Measurements from ENCODE around the gene SLC24A3.

Gene SLC24A3

DNA sequence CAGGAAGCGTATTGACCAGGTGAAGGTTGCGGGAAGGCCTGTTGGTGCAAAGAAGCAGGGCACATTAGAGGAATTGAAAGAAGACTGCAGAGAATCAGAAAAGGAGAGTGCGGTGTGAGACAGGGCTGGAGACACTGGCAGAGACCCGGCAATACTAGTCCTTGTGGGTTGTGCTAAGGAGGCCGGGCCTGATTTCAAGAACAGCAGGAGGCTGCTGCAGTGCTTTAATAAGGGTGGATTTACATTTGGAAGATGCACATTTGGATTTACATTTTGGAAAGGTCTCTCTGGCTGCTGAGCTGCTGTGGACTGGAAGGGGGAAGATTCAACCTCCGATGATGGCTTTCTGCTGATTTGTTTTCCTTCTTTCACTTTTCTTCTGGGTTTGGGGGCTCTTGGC, 167.8 kb downstream of the SLC24A3 start:
- DNase-seq (ENCODE audit: low read depth in 2 of 2, low spot score in 1 of 2), result no peak

DNA sequence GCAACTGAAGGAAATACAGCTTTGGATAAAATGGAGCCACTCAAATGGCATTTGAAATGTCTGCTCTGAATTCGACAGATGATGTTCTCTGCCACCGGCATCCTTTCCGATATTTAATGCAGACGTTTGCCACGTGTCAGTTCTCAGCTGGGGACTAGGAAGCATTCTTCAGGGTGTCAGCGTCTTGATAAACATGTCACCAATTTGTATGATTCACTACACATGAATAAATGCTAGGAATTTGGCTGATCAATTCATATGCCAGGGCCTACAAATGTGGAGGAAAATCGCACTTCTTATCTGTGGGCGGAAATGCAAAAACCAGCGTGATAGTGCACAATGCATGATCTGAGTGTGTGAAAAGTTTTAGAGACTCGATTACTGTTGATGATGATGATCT, 169.5 kb downstream of the SLC24A3 start:
- no peak for DNase-seq (ENCODE audit: low read depth in 2 of 2, low spot score in 1 of 2)

DNA sequence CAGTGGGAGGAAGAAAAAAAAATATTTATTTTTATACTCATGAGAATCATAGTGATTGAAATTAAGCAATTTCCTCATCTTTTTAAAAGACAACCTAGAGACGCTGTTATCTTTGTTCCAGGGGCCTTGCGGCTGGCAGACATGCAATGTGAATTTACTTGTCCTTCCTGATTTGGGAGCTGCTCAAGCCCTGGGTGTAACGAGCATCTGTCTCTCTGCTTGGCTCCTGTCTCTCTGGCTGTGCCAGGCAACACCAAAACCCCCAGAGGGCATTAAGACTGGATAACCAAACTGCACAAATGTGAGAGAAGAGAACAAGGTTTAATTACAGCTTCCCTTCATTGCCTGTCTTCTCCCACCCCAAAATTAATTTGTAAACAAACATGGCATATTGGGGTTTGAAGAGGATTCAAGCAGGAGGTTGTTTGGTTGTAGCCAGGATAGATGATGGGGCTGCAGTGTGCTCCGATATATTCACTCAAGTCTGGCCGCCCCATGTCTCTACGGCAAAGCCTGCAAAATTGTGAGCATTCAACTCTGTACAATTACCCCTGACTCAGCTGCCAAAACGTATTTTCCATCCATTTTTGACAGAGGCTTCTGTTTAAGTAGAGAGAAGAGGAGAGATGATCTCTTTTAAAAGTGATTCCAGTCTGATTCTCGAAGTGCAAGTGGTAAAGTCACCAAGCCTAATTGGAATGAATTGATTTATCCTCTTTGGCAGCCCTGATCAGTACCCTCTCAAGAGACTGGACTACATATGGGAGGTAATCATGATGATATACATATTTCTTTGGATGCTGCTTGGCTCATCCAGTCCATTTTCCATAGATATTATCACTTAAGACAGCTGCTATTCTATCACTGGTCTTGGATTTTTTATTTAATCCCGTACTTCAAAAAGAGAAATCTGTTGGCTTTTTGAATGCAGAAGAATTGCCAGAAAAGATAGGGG, 170.2 kb downstream of the SLC24A3 start:
- no peak for DNase-seq (ENCODE audit: low read depth in 2 of 2, low spot score in 1 of 2)

DNA sequence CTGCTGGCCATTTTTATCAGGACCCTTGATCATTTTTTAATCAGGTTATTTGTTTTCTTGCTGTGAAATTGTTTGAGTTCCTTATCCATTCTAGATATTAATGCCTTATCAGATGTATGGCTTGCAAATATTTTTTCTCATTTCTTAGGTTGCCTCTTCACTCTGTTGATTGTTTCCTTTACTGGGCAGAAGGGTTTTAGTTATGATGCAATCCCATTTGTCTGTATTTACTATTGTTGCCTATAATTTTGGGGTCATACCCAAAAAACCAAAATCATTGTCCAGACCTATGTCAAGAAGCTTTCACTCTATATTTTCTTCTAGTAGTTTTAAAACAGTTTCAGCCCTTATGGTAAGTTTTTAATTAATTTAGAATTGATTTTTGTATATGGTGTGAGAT, 172.5 kb downstream of the SLC24A3 start:
- no peak for DNase-seq (ENCODE audit: low read depth in 2 of 2, low spot score in 1 of 2)

DNA sequence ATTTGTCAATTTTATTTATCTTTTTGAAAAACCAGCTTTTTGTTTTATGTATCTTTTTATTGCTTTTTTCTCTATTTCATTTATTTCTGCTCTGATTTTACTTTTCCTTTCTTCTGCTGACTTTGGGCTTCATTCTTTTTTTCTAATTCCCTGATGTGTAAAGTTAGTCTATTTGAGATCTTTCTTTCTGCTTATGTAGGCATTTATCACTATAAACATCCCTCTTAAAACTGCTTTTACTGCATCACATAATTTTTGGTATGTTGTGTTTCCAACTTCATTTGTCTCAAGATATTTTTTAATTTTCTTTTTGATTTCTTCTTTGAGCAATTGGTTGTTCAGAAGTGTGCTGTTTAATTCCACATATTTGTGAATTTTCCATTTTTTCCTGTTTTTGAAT, 174.8 kb downstream of the SLC24A3 start:
- DNase-seq (ENCODE audit: low read depth in 2 of 2, low spot score in 1 of 2), result no peak

DNA sequence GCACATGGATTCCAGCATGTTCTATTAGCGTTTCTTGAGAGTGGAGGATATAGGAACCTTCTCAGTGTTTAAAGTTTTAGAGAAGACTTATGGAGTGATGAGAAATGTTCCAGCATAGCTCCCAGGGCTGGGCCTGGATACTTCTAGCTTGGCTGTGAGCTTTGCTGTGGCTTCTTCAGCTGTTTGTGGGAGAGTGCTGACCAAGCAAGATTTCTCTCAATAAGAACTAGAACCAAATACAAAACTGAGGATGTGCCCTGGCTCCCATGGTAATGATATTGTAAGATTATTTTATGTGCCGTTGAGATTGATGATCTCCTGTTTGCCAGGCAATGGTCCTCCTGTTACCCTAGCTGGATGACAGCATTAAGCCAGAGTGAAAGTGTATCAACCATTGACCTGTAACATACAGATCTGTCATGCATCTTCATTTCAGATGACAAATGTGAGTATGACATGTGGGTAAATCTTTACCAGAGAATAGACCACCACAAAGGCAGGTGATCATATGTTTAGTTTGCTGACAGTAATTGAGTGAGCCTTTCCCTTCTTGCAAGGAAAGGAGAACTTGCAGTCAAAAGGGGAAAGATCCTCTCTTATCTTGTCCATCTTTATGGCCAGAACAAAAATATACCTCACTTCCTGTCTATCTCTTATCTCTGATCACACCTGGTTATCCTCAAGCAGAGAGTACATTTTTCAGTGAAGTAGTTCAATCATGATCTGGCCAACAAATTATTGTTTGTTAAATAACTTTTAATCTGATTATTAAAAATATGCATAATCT, 180.1 kb downstream of the SLC24A3 start:
- DNase-seq (ENCODE audit: low read depth in 2 of 2, low spot score in 1 of 2), result no peak

DNA sequence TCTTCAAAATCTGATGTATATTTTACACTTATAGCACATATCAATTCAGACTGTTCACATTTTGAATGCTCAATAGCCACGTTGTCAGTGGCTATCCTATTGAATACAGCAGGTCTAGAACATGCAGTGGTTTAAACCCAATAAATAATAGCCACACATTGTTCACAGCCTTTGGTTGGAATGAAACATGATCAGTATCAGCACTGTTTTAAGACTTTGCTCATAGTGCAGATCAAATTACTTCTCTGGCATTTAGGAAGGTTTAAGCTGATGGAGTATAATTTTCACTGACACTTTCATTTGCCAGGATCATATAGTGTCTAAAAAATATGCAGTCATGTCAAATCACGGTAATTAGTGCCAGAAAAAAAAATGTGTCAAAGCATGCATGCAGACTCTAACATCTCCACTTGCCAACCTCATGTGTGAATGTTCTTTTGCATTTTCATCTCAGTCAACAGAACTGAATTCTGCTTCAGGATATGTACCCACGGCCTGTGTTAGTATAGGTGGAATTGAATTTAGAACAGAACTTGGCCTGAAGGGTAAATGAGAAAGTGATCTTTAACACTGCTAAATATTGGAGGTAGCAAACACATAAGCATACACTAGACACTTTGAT, 184.1 kb downstream of the SLC24A3 start:
- no peak for DNase-seq (ENCODE audit: low read depth in 2 of 2, low spot score in 1 of 2)

DNA sequence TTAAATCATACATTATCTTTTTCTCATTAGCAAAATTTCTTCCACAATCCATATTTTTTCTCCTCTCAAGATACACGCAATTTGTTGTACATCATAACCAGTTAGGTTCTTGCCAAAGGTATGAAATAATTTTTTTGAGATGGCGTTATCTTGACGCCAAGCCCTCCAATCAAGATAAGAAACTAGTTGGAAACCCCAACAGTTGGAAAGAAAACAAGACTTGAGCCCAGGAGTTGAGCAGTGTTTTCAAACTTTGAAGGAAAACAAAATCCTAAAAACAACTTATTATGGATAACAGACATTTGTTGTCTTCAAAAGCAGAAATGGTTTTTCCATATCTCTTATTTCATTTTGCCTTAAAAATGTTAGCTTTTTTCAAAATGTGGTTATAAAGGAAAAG, 184.8 kb downstream of the SLC24A3 start:
- DNase-seq (ENCODE audit: low read depth in 2 of 2, low spot score in 1 of 2), result no peak

DNA sequence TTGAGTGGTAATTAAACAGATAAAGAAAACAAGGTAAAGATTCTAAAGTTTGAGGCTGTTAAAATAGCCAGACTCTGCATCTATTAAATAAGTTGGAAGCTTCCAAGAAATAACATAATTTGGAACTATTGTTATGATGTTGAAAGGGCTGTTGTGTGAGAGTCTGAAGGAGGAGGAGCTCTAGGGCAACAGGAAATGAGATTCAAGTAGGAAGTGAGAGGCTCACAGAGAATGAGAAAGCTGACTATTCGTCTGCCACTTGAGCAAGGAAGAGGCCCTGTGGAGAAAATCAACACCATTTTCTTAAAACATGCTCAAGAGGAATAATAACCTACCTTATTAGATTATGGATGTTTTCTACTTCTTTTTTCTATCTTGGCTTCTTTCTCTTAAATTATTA, 185.2 kb downstream of the SLC24A3 start:
- DNase-seq (ENCODE audit: low read depth in 2 of 2, low spot score in 1 of 2), result no peak

DNA sequence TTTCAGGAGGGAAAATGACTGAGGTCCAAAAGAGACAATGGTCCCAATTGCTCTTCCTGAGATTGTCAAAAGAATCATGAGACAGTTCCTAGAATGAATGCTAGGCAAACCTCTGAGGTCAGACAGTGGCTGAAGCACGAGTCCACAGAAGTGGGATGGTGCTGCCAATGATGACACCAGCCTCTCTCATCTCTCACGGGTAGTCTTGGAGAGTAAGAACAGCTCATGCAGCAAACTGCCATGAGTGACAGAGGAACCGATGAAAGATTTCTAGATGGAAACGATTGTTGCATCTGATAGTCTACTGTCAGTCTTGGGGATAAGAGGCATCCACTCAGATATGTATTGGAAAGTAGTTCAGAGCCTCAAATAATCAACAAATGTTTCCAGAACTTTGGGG, 188.7 kb downstream of the SLC24A3 start:
- DNase-seq (ENCODE audit: low read depth in 2 of 2, low spot score in 1 of 2), result no peak

DNA sequence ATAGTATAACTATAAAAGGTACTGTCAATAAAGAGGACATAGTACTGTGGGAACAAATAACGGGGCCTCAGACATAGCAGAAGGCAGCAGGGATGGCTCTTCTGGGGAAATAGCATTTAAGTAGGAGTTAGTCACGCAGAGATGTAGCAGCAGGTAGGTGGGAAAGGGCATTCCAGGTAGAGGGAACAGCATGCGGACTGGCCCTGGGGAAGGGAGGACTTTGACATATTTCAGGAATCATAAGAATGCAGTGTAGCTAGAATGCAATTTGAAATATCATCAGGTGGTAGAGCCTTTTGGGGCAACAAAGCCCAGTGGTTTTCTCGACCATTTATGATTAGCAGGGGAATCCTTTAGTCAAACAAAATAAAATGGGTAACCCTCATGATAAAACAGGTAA, 191.1 kb downstream of the SLC24A3 start:
- no peak for DNase-seq (ENCODE audit: low read depth in 2 of 2, low spot score in 1 of 2)

DNA sequence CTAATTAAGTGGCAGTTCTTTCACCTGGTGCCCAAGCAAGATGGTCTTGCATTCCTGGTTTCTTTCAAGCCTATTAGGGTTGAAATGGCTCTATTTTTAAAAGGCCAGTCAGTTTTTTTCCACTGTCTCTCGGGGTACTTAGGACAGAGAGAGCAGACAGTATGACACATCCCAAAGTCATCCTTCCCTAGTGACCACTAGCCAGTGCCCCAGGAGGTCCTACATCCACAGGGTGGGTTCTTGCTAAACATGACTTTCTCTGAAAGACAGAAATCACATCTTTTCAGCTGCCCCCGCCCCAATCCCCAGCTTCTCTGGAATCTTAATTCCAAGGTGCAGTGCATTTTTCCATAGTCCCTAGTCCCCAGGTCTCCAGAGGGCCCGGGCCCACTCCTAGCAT, 192.4 kb downstream of the SLC24A3 start:
- no peak for DNase-seq (ENCODE audit: low read depth in 2 of 2, low spot score in 1 of 2)

DNA sequence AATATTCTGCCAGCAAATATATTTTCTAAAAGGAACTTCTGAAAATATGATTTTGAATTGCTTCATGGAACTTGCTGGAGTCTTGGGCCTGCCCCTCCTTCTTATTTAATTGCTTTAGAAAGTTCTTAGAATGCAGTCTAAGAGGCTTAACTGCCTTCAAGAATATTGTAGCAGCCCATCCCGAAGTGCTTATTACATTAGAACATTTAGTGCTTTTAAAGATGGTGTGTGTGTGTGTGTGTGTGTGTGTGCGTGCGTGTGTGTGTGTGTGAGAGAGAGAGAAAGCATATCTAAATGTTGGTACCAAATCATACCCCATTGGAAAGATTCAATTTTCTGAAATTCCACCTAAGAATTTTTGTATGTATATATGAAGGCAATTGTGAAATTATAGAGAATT, 193.5 kb downstream of the SLC24A3 start:
- DNase-seq (ENCODE audit: low read depth in 2 of 2, low spot score in 1 of 2), result no peak

DNA sequence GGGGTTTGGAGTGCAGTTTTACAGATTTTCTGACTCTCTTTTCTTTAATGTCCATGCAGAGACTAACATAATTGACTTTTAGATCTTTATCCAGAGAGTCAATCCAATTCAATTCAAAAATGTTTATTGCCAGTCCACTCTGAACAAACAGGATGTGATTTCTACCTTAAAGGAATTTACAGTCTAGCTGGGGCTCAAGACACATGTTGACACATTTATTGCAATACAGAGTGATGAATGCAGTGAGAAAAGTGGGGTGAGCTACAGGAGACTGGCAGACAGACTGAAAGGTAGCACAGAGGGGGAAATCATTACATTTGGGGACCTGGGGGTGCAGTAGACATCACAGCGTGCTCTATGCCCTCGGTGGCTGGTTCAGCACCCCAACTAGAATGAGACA, 193.9 kb downstream of the SLC24A3 start:
- no peak for DNase-seq (ENCODE audit: low read depth in 2 of 2, low spot score in 1 of 2)

DNA sequence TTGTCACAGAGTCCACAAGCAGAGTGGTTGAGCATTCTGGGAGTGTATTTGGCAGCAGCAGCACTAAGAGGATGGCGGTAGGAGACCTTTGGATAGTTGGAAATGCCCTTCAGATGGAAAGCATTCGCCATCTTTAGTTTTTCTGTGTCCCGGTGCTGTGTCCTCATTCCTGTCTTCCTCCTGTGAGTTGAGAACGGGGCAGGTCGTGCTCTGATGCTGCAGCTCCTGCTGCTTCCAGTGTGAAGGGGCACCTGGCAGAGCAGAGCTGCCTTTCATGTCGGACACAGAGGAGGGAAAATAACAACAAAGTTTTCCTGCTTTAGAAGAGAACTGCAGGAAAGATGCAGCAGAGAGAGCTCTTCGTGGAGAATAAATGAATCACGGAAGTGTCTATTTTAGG, 194.8 kb downstream of the SLC24A3 start:
- DNase-seq (ENCODE audit: low read depth in 2 of 2, low spot score in 1 of 2), result no peak

DNA sequence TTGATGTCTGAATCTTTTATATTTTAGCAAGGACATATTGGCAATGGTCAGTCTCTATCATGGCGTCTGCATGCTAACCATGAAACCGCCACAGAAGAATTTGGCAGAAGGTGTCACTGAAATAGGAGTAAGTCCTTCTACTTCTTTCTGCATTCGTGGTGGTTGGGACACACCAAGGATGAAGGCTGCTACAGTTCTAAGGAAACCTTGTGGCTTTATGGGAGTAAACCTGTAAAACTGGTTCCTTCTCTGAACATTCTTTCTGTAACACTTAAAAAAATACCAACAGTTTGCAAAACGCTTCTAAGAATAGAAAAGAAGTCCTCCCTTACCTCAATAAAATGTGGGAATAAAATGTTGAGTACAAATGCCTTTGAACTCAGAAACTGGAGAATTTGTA, 195.3 kb downstream of the SLC24A3 start:
- no peak for DNase-seq (ENCODE audit: low read depth in 2 of 2, low spot score in 1 of 2)

DNA sequence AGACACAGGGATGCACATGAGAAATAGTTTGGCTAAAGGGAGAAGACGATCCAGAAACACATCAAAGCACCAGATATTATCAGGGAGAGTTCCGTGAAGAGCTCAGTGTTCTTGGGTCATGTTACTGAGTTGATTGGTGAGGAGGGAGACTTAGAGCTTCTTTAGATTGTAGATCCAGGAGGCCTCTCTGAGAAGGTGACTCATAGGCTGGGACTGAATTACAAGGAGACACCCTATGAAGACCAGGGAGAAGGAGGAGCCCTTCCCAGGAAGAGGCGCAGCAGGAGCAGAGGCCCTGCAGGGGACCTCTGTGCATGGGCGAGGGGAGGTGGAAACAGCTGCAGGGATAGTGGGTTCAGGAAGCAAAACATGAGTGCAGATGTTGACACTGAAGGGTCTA, 196.5 kb downstream of the SLC24A3 start:
- DNase-seq (ENCODE audit: low read depth in 2 of 2, low spot score in 1 of 2), result no peak

DNA sequence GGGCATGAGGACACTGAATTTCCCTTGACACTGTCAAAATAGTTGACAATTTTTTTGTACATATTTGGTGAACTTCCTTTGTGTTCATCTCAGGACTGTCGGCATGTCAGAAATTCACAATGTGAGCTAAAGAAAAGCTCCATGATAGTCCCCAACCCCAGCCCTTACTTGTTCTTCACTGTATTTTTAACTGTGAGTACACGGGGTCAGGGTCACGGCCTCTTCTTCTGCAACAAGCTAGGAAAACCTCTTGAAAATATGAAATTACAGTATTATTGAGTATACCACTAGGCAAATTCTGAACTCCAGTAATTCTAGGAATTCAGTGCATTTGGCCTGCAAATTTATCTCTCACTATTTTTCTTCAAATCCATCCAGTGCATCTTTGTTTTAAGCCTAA, 199.4 kb downstream of the SLC24A3 start:
- DNase-seq (ENCODE audit: low read depth in 2 of 2, low spot score in 1 of 2), result no peak

DNA sequence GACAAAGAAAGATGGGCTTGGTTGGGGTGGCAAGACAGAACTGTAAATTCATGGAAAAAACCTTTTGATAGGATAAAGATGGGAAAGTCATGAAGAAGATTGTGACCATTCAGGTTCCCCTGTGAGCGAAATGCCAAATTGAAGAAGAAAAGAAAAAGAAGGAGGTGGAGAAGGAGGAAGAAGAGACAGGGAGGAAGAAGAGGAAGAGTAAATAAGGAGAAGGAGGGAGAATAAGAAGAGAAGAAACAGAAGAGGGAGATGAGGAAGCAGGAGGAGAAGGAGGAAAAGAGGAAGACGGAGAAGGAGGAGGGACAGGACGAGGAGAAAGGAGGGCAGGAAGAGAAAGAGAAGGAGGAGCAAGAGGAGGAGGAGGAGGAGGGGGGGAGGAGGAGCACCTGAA, 199.8 kb downstream of the SLC24A3 start:
- DNase-seq (ENCODE audit: low read depth in 2 of 2, low spot score in 1 of 2), result no peak

DNA sequence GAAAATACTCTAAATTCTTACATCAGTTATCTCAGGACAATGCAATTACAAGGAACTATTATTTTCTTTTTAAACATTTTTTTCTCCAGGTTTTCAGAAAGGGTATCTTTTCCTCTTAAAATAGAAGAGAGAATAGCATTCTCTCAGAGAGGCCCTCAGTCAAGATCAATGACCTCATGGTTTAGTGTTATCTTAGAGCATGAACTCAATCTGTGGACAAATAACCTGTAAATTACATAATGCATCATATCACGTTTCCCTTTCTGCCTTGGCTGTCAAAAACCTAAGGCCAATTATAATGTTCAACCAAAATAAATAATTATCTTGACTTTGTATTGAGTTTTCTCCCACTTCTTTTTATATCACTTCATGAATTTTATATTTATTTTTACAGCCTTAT, 202.2 kb downstream of the SLC24A3 start:
- DNase-seq (ENCODE audit: low read depth in 2 of 2, low spot score in 1 of 2), result no peak

DNA sequence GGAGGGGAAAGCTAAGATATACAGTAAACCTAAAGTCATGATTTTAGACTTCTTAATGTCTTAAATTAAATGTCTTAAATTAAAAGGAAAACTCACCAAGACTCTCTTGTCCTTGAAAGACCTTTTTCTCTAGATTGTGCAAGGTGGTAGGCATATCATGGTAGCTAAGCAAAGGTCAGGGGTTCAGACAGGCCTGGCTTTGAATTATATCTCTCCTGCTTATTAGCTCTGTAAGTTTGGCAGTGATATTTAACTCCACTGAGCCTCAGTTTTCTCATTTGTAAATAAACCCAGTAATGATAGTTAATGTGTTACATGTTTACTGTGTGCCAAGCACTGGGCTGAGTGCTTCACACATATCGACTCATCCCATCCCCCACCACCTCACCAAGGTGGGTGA, 203.3 kb downstream of the SLC24A3 start:
- no peak for DNase-seq (ENCODE audit: low read depth in 2 of 2, low spot score in 1 of 2)

DNA sequence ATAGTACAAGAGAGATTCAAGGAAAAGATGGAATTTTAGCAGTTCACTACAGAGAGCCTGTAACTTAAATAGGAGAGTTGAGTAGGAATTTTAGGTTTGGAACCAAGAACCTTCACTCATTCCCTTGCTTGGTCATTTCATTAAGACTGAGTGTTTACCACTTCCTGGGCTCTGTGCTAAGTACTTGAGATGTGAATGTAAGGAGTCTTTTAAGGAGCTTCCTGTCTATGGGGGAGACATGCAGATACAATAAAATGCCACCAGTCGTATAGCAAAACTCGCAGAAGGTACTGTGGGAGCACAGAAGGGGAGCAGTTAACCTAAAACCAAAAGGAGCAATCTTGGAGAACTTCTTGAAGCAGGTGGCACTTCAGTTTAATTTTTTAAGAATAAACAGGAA, 204.2 kb downstream of the SLC24A3 start:
- DNase-seq (ENCODE audit: low read depth in 2 of 2, low spot score in 1 of 2), result no peak
